Lower leg skin (tissue), 3 donors: ENCODE data around the gene OVCA2.

Source experiments
- CTCF ChIP-seq, 3 donors: fragments of 450-650 bp; IDR thresholded peaks; one replicate each; pipeline ENCODE4 v1.5.1; 2016; ENCODE audit warnings: antibody characterized with exemption in 3 of 3, mild to moderate bottlenecking in 3 of 3, moderate library complexity in 2 of 3
- POLR2A ChIP-seq, 2 donors: fragments of 450-650 bp; IDR thresholded peaks; one replicate each; pipeline ENCODE4 v1.6.1; 2016 to 2017; ENCODE audit warnings: antibody characterized with exemption in 2 of 2, mild to moderate bottlenecking in 1 of 2, moderate library complexity in 1 of 2

GRCh38 chr17:2064520-2064971, 22.7 kb downstream of the OVCA2 start:
- TF ChIP-seq CTCF (IDR thresholded peaks at IDR 0.05) (no peak), POLR2A (IDR thresholded peaks at IDR 0.05) (no peak)
